SKM-1 treated with dmso at 0.1 percent for 144 hours (cell line): ENCODE results near the gene LCOR.

Source experiments
- DNase-seq: peaks from one replicate; lab custom pipeline; 2025; ENCODE audit not compliant: unreplicated experiment; lab: John Stamatoyannopoulos, UW

LCOR gene

DNA sequence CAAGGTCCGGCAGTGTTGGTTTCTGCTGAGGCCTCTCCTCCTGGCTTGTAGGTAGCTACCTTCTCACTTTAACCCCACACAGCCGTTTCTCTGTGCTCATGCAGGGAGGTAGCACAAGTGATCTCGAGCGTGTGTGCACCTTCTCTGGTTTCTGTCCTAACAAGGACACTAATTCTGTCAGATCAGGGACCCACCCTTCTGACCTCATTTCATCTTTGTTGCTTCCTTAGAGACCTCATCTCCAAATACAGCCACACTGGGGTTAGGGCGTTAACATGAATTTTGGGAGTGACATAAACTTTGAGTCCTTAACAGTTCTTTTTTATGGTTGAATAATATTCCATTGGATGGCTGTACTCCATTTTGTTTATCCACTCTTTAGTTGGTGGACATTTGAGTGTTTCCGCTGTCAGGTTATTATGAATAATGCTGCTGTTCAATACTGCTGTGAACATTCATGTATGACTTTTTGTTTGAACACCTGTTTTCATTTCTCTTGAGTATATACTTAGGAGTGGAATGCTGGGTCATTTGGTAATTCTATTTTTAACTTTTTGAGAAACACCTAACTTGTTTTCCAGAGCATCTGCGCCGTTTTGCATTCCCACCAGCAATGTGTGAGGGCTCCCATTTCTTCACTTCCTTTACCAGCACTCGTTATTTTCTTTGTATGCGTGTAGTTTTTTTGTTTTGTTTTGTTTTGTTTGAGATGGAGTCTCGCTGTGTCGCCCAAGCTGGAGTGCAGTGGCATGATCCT, 57.5 kb downstream of the LCOR start:
- no peak for DNase-seq

DNA sequence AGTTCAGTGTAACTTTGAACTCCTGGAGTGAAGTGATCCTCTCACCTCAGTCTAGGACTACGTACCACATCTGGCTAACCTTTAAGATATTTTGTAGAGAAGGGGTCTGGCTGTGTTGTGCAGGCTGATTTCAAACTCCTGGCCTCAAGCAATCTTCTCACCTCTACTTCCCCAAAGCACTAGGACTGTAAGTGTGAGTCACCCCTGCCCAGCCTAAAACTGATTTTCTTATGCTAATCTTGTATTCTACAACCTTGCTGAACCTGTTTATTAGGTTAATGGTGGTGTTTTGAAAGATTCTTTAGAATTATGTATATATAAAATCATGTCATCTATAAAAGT, 58.0 kb downstream of the LCOR start:
- DNase-seq, result no peak

DNA sequence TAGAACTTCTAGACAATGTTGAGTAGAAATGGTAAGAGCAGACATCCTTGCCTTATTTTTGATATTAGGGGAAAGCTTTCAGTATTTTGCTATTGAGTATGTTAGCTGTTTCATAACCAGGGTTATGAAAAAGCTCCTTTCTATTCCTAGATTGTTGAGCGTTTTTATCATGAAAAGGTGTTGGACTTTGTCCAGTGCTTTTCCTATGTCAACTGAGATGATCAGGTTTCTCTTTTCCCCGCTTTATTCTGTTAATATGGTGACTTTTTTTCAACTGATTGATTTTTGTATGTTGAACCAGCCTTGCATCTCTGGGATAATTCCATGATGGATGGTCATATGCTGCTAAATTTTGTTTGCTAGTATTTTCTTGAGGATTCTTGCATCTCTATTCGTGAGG, 58.5 kb downstream of the LCOR start:
- no peak for DNase-seq

DNA sequence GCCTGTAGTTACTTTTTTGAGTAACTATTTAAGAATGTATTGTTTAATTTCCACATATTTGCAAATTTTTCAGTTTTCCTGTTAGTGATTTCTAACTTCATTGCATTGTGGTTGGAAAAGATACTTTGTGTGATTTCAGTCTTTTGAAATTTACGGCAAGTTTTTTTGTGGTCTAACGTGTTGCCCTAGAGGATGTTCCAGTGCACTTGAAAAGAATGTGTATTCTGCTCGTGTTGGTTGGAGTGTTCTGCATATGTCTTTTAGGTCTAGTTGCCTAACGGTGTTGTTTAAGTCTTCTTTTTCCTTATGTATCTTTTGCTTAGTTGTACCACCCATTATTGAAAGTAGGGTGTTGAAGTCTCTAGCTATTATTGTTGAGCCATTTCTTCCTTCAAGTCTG, 59.7 kb downstream of the LCOR start:
- DNase-seq, result no peak

DNA sequence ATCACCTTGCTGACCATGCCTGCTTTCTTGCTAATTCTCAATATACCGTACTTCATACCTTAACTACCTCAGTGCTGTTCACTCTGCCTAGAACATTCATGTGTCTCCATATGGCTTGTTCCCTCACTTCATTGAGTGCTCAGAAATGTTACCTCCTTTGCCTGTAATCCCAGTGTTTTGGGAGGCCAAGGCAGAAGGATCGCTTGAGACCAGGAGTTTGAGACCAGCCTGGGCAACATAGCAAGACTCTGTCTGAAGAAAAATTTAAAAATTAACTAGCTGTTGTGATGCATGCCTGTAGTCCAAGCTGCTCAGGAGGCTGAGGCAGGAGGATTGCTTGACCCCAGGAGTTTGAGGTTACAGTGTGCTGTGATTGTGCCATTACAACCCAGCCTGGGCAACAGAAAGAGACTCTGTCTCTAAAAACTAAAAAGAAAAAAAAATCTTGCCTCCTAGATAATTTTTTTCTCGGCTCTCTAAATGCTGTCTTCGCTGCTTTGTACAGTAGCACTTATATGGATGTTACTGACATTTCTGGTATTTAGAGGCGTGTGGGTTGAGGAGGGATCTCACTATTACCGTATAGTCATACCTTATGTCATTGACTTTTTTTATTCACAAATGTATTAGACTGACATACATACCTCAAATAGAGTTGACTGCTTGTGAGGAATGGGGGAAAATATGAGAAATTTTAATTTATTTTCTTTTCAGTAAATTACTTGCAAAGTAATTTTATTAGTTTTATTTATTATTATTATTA, 63.7 kb downstream of the LCOR start:
- no peak for DNase-seq

DNA sequence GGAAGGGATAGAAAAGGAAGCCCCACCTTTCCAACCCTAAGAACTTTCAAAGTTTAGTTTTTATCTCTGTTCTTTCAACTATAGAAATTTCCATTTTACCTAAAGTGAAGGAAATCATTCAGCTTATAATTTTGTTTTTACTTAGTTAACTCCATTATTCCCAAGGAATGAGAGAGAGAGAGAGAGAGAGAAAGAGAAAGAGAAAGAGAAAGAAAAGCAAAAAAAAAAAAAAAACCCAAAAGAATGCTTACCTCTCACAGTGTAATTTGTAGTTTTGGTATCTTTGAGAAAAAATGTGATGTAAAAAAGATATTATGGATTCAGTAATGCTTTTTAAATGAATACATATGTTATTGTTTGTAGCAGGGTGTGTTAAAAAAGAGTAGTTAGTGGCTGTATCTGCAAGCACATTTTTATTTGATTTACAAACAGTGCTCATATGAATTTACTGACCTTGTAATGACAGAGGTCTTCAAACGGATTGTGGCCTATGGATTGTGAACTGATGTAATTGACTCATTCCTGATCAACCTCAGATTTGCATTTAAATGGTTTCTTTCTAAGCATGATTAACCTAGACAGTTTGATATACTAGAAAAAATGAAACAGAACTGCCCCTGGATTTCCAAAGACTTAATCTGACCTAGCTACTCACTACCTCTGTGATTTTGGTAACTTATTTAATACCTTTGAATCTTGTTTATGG, 64.9 kb downstream of the LCOR start:
- no peak for DNase-seq

DNA sequence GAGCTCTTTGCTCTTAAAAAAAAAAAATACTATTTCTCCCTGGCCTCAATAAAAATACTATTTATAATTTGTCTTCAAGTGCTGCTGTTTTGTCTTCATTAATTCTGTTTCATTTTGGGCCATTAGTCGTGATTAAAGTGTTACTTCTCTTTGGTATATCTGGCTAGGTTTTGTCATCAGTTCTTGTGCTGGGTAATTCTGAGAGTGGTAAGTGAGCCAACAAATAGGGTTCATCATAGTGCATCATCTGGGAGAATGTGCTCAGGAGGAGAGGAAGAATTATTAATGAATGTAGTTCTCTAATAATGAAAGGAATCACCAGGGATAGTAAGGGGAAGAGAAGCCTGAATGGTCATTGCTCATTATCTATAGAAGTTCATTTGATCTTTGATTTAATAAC, 70.0 kb downstream of the LCOR start:
- DNase-seq, result no peak

DNA sequence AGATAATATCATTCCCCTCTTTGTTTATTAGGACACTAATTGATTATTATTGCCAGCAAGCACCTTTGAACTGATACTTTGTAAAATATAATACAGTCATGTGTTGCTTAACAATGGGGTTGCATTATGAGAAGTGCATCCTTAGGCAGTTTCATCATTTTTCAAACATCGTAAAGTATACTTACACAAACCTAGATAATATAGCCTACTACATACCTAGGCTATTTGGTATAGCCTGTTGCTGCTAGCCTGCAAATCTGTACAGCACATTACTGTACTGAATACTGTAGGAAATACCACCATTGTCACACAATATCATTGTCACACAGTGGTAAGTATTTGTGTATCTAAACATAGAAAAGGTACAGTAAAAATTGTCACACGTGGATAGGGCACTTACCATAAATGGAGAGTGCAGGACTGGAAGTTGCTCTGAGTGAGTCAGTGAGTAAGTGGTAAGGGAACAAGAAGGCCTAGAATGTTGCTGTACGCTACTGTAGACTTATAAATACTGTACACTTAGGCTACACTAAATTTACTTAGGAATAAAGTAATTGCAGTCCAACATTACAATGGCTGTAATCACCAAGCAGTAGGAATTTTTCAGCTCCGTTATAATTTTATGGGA, 70.7 kb downstream of the LCOR start:
- DNase-seq, result no peak

DNA sequence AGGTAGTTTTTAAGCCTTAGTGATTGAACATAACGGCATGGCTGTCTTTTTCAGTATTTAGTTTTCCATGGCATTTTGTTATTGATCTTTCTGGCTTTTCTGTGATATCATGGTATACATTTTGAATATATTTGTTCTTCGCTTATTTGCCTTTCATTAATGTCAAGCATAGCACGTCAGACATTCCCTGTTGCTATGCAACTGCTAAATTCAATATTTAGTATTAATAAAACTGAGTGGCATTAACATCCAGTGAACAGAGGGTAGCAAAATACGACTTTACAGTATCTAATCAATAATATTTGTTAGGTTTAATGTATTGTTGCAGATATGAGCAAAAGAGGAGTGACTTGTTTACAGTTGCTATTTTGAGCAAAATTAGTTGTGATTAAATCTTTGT, 72.5 kb downstream of the LCOR start:
- DNase-seq, result no peak

DNA sequence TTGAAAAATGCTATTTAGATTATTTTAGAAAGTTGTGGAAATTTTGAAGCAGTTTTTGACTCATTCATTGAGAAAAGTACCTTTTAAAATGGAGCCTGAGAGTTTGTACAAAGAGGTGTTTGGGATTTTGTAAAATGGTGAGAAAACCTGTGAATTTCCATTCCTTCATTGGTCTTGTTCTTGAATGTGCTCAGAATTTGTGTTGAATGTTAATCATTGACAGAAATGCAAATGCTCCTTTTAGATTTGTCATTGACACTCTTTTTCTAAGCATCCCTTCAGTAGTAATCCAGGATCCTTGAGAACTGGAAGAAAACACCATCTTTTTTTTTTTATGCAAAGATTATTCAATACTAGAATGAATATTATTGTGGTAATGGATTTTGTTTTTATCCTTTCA, 74.8 kb downstream of the LCOR start:
- no peak for DNase-seq

DNA sequence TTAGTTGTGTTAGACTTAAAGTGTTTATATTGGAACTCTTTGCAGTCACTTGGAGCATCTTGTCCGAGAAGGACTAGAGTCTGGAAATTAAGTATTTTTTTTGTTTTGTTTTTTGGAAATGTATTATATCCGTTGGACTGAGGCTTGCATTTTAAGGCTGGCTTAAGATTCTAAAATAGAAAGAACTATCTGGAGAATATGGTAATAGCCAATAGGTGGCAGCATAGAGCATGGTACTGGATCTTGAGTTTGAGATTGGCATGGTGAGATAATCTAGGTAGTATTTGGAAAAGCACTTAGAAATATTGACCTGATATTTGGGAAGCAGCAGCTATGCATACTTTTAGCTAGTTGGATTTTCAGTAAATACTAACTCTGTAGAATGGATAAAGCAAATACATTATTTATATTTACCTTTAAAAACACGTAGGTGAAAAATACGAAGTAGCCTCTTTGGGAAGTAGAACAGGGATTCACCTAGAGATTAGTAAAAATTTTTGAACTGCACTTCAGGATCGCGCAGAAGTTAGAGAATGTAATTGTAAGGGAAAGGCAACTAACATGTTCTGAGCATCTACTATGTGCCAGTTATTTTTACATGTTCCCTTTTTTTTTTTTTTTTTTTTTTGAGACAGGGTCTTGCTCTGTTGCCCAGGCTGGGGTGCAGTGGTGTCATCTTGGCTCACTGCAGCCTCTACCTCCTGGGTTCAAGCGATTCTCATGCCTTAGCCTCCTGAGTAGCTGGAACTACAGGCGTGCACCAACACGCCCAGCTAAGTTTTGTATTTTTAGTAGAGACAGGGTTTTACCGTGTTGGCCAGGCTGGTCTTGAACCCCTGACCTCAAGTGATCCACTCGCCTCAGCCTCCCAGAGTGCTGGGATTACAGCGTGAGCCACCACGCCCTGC, 78.6 kb downstream of the LCOR start:
- peak; percentile 32 for DNase-seq

DNA sequence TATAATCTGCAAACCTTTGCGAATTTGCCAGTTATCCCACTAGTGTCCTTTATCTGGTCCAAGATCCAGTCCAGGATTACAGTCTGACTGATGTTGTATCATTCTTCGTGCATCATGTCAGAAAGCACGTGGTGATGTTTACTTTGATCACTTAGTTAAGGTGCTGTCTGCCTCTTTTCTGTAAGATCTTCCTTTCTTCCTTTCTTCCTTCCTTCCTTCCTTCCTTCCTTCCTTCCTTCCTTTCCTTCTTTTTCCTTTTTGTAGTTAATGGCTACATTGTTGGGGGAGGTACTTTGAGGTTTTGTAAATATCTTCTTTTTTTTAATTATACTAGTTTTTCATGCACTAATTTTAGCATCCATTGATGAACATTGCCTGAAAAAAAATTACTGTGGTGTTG, 80.3 kb downstream of the LCOR start:
- no peak for DNase-seq

DNA sequence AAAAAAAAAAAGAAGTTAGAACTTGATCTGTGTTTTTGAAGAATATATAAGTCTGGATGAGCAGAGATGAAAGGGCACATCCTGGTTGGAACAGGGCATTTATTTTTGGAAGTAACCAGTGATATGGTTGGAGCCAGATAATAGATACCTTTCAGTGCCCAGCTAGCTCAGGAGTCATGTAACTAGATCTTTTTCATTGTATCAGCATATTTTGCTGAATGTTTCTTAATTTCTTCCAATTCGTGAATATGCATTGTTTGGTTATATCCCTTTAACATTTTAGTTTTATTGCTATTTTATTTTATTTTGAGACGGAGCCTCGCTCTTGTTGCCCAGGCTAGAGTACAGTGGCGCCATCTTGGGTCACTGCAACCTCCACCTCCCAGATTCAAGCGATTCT, 81.8 kb downstream of the LCOR start:
- no peak for DNase-seq

DNA sequence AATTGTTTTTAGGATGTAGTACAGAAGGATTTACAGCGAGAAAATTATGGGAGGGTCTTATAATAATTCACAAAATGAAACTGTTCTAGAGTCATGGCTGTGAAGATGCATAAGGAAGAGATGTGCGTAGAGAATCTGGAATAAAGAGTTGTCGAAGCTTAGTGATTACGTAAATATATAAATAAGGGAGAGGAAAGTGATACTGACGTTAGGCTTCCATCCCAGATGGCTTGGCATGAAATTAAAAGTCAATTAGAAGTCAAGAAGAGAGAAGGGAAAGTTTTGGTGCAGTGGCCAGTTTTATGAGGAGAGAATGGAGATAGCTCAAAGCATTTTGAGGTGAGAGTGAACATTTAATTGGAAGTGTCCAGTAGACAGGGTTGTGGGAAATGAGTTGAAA, 85.5 kb downstream of the LCOR start:
- no peak for DNase-seq

DNA sequence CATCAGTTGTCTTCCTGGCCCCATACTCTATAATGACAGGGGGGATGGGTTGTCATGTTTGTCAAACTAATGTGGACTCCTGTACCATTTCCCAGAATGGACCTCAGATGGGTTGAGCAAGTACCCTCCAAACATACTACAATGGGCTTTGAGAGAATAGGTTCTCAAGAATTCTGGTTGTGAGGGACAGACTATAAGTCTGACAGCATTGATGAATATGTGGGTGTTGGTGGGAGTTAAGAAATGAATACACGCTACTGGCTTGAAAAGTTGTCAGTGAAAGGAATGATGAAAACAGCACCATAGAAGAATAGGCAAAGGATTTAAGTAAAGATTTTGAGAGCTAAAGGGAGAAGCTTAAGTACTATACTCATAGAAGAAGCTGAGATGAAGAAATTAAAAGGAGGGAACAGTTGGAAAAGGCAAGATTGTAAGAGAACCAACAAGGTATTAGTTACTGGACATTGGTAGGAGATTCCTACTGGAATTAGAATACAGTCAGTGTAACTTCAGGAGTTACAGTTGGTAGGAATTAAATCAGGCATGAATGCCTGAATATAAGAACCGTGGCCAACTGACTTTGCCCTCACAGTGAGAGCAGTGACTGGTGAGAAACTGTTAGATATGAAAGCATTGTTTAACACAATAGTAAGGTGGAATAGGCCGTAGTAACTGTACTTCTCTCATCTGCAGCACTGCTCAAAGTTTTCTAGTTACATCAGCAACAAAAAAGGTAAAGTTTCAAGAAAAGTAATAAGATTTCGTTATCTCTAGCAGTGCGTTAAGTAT, 86.3 kb downstream of the LCOR start:
- DNase-seq, result no peak

DNA sequence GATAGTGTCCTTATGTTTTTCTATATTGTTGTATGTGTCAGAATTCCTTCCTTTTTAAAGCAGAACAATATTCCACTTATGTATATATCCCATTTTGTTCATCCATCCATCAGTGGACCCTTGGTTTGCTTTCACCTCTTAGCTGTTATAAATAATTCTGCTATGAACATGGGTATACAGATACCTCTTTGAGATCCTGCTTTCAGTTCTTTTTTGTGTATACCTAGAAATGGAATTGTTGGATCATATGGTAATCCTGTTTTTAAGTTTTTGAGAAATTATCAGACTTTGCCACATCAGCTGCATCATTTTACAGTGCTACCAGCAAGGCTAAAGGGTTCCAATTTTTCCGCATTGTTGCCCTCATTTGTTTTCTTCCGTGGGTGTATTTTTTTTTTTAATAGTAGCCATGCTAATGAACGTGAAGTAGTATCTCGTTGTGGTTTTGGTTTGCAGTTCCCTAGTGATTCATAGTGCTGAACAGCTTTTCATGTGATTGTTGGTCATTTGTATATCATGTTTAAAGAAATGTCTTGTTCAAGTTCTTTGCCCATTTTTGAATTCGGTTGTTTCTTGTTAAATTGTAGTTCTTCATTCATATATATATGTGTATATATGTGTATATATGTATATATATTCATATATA, 87.8 kb downstream of the LCOR start:
- DNase-seq, result no peak

DNA sequence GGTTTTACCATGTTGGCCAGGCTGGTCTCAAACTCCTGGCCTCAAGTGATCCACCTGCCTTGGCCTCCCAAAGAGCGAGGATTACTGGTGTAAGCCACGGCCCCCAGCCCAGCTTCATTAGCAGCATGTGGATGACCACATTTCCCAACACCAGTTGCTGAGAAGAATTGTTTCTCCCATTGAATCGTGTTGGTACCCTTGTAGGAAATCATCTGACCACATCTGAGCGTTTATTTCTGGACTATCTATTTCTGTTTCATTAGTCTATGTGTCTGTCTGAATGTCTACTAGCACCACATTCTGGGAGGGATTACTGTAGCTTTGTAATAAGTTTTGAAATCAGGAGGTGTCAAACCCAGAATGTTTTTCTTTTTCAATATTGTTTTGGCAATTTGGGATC, 89.6 kb downstream of the LCOR start:
- DNase-seq, result no peak

DNA sequence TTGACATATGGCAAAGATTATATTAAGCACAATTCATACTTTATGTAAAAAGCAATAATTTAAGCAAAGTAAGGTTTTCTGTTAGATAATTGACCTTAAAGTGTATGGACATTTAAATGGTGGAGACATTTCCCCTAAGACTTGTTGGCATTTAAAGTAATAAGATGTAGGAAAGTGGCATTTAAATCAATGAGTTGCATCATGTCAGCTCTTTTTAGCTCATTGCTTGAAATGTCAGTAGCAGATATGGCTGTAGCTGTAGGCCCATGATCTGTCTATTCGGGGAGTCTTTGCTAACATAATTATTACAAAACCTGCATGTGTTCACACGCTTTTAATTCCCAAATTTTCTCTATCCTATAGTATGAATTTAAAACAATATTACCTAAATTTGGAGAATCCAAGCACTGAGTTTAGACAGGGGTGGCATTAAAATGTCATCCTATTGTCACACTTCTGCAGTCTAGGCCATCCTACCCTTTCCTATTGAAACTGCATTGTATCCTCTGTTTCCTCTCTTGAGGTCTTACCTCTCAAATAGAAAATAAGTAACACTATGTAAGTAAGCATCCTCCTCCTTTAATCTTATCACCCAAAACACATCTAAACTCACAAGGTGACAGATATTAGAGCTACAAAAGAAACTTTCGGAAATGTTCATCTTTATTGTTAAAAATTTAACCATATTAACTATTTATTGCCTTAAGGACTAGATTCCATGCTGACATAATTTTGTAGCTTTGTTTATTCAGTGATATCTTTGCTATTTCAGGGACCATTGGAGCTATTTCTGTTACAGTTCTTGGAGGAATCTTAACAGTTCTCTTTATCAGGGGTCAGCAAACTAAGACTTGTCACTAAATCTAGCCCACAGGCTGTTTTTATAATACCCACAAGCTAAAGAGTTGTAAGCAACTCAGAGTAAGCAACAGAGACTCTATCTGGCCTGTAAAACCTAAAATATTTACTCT, 91.2 kb downstream of the LCOR start:
- no peak for DNase-seq
